Smooth muscle cell (in vitro differentiated cells): Measurements from ENCODE around the gene SLC46A2. TPM values are rescaled to one million over a fixed set of nuclear protein-coding genes. Genes with fewer than 3 reads are reported as not detected.

ENCODE experiments used
- DNase-seq: peaks from one replicate; lab custom pipeline; 2025; ENCODE audit not compliant: unreplicated experiment; lab: John Stamatoyannopoulos, UW
- H2AFZ ChIP-seq: fragments of 200-600 bp; sonication (generic); 2 replicates; pipeline ENCODE4 v1.6.0; 2016; ENCODE audit warnings: antibody characterized with exemption, low read depth, mild to moderate bottlenecking
- H3F3A ChIP-seq: fragments of 200-600 bp; sonication (generic); 2 replicates; pipeline ENCODE4 v1.6.0; 2017; ENCODE audit warnings: antibody characterized with exemption, low read depth
- H3K27ac ChIP-seq: fragments of 200-600 bp; sonication (generic); 2 replicates; pipeline ENCODE4 v1.5.1; 2016; ENCODE audit warnings: low read depth, mild to moderate bottlenecking
- H3K27me3 ChIP-seq: fragments of 200-600 bp; sonication (generic); 2 replicates; pipeline ENCODE4 v1.6.1; 2016; ENCODE audit warnings: low read depth, mild to moderate bottlenecking
- H3K36me3 ChIP-seq: fragments of 200-600 bp; sonication (generic); 2 replicates; pipeline ENCODE4 v1.5.1; 2016; ENCODE audit warnings: low read depth
- H3K4me1 ChIP-seq: fragments of 200-600 bp; sonication (generic); 2 replicates; pipeline ENCODE4 v1.5.1; 2016; ENCODE audit warnings: low read depth
- H3K4me2 ChIP-seq: fragments of 200-600 bp; sonication (generic); 2 replicates; pipeline ENCODE4 v1.6.0; 2016; ENCODE audit warnings: mild to moderate bottlenecking
- H3K4me3 ChIP-seq: fragments of 200-600 bp; sonication (generic); 2 replicates; pipeline ENCODE4 v1.5.1; 2016; ENCODE audit warnings: mild to moderate bottlenecking
- H3K79me2 ChIP-seq: fragments of 200-600 bp; sonication (generic); 2 replicates; pipeline ENCODE4 v1.6.0; 2016; ENCODE audit warnings: low read depth, mild to moderate bottlenecking
- H3K9ac ChIP-seq: fragments of 200-600 bp; sonication (generic); 2 replicates; pipeline ENCODE4 v1.6.0; 2016; ENCODE audit warnings: low read depth
- H3K9me3 ChIP-seq: fragments of 200-600 bp; sonication (generic); replicated peaks from 2 replicates; pipeline ENCODE4 v1.5.1; 2016; ENCODE audit warnings: low read depth
- H4K20me1 ChIP-seq: fragments of 200-600 bp; sonication (generic); 2 replicates; pipeline ENCODE4 v1.6.0; 2016; ENCODE audit warnings: low read depth
- WGBS: methylation state at CpG from one replicate; pipeline ENCODE4 v1.1.7; 2016; ENCODE audit warnings: low lambda C conversion rate; 5-methylcytosine and 5-hydroxymethylcytosine counted together
- polyA plus RNA-seq: library from polyadenylated mRNA; unstranded; fragments of >200 nt; fragmentation: Nextera tagmentation; extraction: Ambion mirVana; gene quantifications from 2 replicates; pipeline ENCODE4 v1.2.1, GENCODE V29; 2016
- total RNA-seq: library from RNA; depleted of rRNA; stranded (reverse); fragments of >200 nt; gene quantifications from 2 replicates; pipeline ENCODE4 v1.2.3, GENCODE V29; 2014
- TF ChIP-seq, protein P1 (sequence below): fragments of 200-600 bp; sonication (generic); IDR thresholded peaks from 2 replicates; pipeline ENCODE4 v1.5.1; 2017; ENCODE audit warnings: borderline replicate concordance, mild to moderate bottlenecking, antibody characterized with exemption; ENCODE audit not compliant: insufficient read depth, poor library complexity, severe bottlenecking

The SLC46A2 gene
- total and polyA plus RNA-seq, 2 experiments from 2014 or later, result not detected

DNA sequence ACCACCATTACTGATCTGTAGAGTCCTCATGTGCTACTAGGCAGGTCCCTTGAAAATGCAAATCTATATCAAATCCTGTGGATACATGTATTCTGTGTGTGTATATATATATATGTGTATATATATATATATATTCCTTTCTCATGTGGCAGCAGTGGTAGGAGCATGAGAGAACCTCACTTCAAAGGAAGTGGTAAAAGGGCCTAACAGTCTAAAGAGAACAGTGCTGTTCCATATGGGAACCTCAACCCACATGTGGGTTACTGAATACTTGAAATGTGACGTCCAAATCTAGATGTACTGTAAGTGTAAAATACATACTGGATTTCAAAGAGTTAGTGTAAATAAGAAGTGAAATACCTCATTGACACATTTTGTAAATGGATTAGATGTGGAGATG, 5.4 kb downstream of the SLC46A2 start:
- Histone ChIP-seq H2AFZ (no peak overlapping the region), H3K79me2 (no peaks in the 10 kb centered on the region), H3K9me3 (no peaks in the 10 kb centered on the region), H3F3A (peaks cover 6% of the 10 kb centered on the region), H3K4me2 (no peak overlapping the region), H3K4me3 (no peak overlapping the region), H3K27ac (no peak overlapping the region), H4K20me1 (no peaks in the 10 kb centered on the region), H3K27me3 (peaks cover 11% of the 10 kb centered on the region), H3K36me3 (no peaks in the 10 kb centered on the region), H3K4me1 (peaks cover 3% of the 10 kb centered on the region), H3K9ac (no peak overlapping the region)
- DNase-seq, result no peak
- 83% methylated on average over 1 of the region's 1 CpG for WGBS
- TF ChIP-seq, protein P1, sequence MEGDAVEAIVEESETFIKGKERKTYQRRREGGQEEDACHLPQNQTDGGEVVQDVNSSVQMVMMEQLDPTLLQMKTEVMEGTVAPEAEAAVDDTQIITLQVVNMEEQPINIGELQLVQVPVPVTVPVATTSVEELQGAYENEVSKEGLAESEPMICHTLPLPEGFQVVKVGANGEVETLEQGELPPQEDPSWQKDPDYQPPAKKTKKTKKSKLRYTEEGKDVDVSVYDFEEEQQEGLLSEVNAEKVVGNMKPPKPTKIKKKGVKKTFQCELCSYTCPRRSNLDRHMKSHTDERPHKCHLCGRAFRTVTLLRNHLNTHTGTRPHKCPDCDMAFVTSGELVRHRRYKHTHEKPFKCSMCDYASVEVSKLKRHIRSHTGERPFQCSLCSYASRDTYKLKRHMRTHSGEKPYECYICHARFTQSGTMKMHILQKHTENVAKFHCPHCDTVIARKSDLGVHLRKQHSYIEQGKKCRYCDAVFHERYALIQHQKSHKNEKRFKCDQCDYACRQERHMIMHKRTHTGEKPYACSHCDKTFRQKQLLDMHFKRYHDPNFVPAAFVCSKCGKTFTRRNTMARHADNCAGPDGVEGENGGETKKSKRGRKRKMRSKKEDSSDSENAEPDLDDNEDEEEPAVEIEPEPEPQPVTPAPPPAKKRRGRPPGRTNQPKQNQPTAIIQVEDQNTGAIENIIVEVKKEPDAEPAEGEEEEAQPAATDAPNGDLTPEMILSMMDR, result no peak

DNA sequence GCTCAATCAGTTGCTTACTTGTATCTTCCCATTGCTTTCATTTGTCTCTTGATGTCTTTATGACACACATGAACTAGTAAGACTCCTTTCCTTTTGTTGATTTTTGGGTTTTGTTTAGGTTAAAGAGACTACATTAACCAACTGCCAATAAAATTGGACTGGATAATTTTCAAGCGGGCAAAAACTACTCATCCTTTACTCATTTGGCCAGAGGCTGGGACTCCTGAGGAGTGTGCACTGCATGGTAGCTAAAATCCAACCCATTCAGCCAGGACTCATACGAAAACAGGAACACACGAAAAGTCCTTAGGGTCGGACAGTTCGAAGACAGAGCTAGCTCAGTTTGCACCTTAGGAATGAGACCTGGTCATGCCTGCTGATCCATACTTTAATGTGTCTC, 6.0 kb downstream of the SLC46A2 start:
- Histone ChIP-seq H2AFZ (no peak overlapping the region), H3K27me3 (peaks cover 5% of the 10 kb centered on the region), H3K9ac (no peak overlapping the region), H3K9me3 (no peaks in the 10 kb centered on the region), H3F3A (peaks cover 6% of the 10 kb centered on the region), H3K4me1 (peaks cover 3% of the 10 kb centered on the region), H3K36me3 (no peaks in the 10 kb centered on the region), H4K20me1 (no peaks in the 10 kb centered on the region), H3K4me2 (peak overlapping the region; percentile 29), H3K27ac (peak overlapping the region; percentile 40), H3K4me3 (no peak overlapping the region), H3K79me2 (no peaks in the 10 kb centered on the region)
- DNase-seq, result no peak
- WGBS, result 86% methylated on average over 5 of the region's 5 CpGs
- TF ChIP-seq, protein P1, result no peak

DNA sequence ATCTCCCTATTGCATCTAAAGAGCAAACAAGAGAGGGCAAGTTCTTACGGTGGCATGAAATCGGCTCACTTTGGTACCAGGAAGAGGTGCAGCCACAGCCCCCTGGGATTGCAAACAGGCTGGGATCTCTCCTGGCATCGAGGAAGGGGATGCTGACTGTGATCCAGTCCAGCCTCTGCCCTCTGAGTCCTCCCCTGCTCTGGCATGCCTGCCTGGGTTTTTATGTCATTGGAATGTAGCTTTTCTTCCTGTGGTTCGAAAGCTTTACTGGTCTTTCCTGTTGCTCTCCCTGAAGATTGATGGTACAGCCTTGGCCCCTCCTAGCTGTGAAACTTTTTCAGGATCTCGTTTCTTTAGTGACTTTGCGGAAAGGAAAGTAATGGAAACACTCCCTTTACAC, 6.6 kb downstream of the SLC46A2 start:
- H3K4me3 ChIP-seq, result no peak overlapping the region
- H3K36me3 ChIP-seq, result no peaks in the 10 kb centered on the region
- 51% methylated on average over 6 of the region's 6 CpGs for WGBS
- H4K20me1 ChIP-seq, result no peaks in the 10 kb centered on the region
- H3K9me3 ChIP-seq, result no peaks in the 10 kb centered on the region
- no peak overlapping the region for H3K9ac ChIP-seq
- no peak for DNase-seq
- H3K79me2 ChIP-seq, result no peaks in the 10 kb centered on the region
- H3K27me3 ChIP-seq, result no peaks in the 10 kb centered on the region
- H3K4me1 ChIP-seq, result peaks cover 3% of the 10 kb centered on the region
- peak overlapping the region; percentile 29 for H3K4me2 ChIP-seq
- H2AFZ ChIP-seq, result no peak overlapping the region
- H3K27ac ChIP-seq, result peak overlapping the region; percentile 40
- TF ChIP-seq, protein P1, result no peak
- peaks cover 6% of the 10 kb centered on the region for H3F3A ChIP-seq

DNA sequence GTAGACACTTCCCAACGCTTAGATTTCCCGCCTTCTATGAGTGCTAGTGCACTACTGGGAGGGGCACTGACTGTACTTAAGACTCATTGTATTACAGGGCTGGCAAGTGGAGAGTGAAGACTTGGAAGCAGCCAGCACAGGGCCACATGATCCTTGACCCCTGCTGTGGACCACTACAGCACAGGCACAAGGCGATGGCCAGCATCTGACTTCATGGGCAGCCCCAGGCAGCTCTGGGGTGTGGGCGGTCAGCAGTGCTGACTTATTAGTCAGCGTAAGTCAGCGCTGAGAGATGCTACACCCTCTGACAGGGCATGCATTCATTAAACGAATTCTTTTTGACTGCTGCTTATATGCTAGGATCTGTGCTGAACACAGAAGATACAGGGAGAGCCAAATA, 9.3 kb downstream of the SLC46A2 start:
- no peaks in the 10 kb centered on the region for H4K20me1 ChIP-seq
- H2AFZ ChIP-seq, result no peak overlapping the region
- H3K4me1 ChIP-seq, result peaks cover 3% of the 10 kb centered on the region
- H3K9ac ChIP-seq, result no peak overlapping the region
- H3F3A ChIP-seq, result peaks cover 6% of the 10 kb centered on the region
- 42% methylated on average over 7 of the region's 7 CpGs for WGBS
- no peaks in the 10 kb centered on the region for H3K79me2 ChIP-seq
- TF ChIP-seq, protein P1, result no peak
- H3K4me2 ChIP-seq, result no peak overlapping the region
- DNase-seq, result no peak
- H3K9me3 ChIP-seq, result no peaks in the 10 kb centered on the region
- no peaks in the 10 kb centered on the region for H3K27me3 ChIP-seq
- peak overlapping the region; percentile 38 for H3K27ac ChIP-seq
- H3K36me3 ChIP-seq, result no peaks in the 10 kb centered on the region
- no peak overlapping the region for H3K4me3 ChIP-seq
